ENCODE measurements around the gene SLC39A2. TPM values are rescaled to one million over a fixed set of nuclear protein-coding genes. Genes with fewer than 3 reads are reported as not detected.

Gene SLC39A2
- polyA plus RNA-seq, 1 donor (not counting 4 experiments of a cell fraction or from before 2014, with no cell fraction given), result 0.94 TPM

- no peak overlapping the region for H3K9ac ChIP-seq (ENCODE audit: control insufficient read depth, extremely low read depth, insufficient read depth, low read length)
- H3K9me1 ChIP-seq (ENCODE audit: control insufficient read depth, extremely low read depth, insufficient read depth, low read length), result no peaks in the 10 kb centered on the region
- DNase-seq (ENCODE audit: low read depth, low spot score), result no peak
- no peak overlapping the region for H3K4me2 ChIP-seq (ENCODE audit: control insufficient read depth, extremely low read depth, insufficient read depth, low read depth, low read length)
- no peaks in the 10 kb centered on the region for H3K36me3 ChIP-seq (ENCODE audit: control insufficient read depth in 2 of 2, extremely low read depth in 1 of 2, insufficient read depth in 2 of 2, low read length in 2 of 2)
- H3K4me3 ChIP-seq (ENCODE audit: control insufficient read depth in 2 of 3, extremely low read depth in 1 of 3, insufficient read depth in 2 of 3, low read depth in 1 of 3, low read length in 3 of 3), result no peak overlapping the region
- peaks cover 2% of the 10 kb centered on the region for H3K4me1 ChIP-seq (ENCODE audit: control insufficient read depth, extremely low read depth, insufficient read depth, low read length)
- TF ChIP-seq EZH2 (IDR thresholded peaks at IDR 0.05; ENCODE audit: low read length), result no peak
- no peak for TF ChIP-seq CTCF (optimal IDR thresholded peaks at IDR 0.05 in 1 of 3, IDR thresholded peaks at IDR 0.05 in 1 of 3, conservative IDR thresholded peaks at IDR 0.05 in 1 of 3; ENCODE audit: extremely low read depth in 1 of 3, insufficient read depth in 2 of 3, low read length in 3 of 3)
- no peak overlapping the region for H2AFZ ChIP-seq (ENCODE audit: control insufficient read depth, low read length)
- FAIRE-seq, result no peak
- H3K27ac ChIP-seq (ENCODE audit: control insufficient read depth, insufficient read depth, low read length), result no peak overlapping the region
- no peaks in the 10 kb centered on the region for H3K9me3 ChIP-seq (ENCODE audit: control insufficient read depth, low read depth, low read length)
- dilution Hi-C loops (cut with MboI; ENCODE audit: extremely low pct_ligation_motif_present, low sequenced_read_pairs), result no loop called here
- peaks cover 14% of the 10 kb centered on the region for H3K27me3 ChIP-seq (ENCODE audit: control insufficient read depth, extremely low read depth, insufficient read depth, low read length)
- no peaks in the 10 kb centered on the region for H4K20me1 ChIP-seq (ENCODE audit: control insufficient read depth, extremely low read depth, insufficient read depth, low read length)
- no peaks in the 10 kb centered on the region for H3K79me2 ChIP-seq (ENCODE audit: control insufficient read depth, insufficient read depth, low read length)
Observed at GRCh38 chr14:21019366-21019765, 20.3 kb downstream of the SLC39A2 start.

DNA sequence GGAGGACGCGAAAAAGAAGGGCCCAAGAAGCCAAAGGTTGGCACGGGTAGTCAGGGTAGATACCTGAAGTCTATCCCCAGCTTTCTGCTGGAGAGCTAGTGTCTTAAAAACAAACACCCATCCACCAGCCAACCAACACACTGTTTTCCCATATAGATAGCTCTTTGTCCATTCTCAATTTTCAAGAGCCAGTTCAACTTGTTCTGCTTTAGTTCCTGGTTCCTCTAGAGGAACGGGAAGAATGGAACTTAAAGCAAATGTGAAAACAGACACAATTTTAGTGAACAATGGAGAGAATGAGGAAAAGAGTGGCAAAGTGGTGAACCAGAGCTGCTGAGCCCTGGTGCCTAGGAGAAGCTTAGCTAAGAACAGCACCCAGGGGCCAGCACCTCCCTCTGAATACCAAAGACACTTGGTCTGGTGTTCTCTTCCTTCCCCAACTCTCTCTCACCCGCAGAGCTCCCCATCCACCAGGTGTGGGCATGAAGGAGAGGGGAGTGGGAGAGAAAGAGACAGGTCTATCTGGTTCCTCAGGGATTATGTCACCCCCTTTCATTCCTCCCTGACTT, 22.0 kb downstream of the SLC39A2 start:
- TF ChIP-seq CTCF (optimal IDR thresholded peaks at IDR 0.05 in 1 of 3, IDR thresholded peaks at IDR 0.05 in 1 of 3, conservative IDR thresholded peaks at IDR 0.05 in 1 of 3; ENCODE audit: extremely low read depth in 1 of 3, insufficient read depth in 2 of 3, low read length in 3 of 3) (no peak), EZH2 (IDR thresholded peaks at IDR 0.05; ENCODE audit: low read length) (no peak)
- Histone ChIP-seq H3K4me2 (ENCODE audit: control insufficient read depth, extremely low read depth, insufficient read depth, low read depth, low read length) (no peak overlapping the region), H3K4me1 (ENCODE audit: control insufficient read depth, extremely low read depth, insufficient read depth, low read length) (peaks cover 6% of the 10 kb centered on the region), H3K9me1 (ENCODE audit: control insufficient read depth, extremely low read depth, insufficient read depth, low read length) (no peaks in the 10 kb centered on the region), H3K36me3 (ENCODE audit: control insufficient read depth in 2 of 2, extremely low read depth in 1 of 2, insufficient read depth in 2 of 2, low read length in 2 of 2) (no peaks in the 10 kb centered on the region), H3K9me3 (ENCODE audit: control insufficient read depth, low read depth, low read length) (no peaks in the 10 kb centered on the region), H3K79me2 (ENCODE audit: control insufficient read depth, insufficient read depth, low read length) (no peaks in the 10 kb centered on the region), H3K27me3 (ENCODE audit: control insufficient read depth, extremely low read depth, insufficient read depth, low read length) (peaks cover 17% of the 10 kb centered on the region), H3K4me3 (ENCODE audit: control insufficient read depth in 2 of 3, extremely low read depth in 1 of 3, insufficient read depth in 2 of 3, low read depth in 1 of 3, low read length in 3 of 3) (no peak overlapping the region), H2AFZ (ENCODE audit: control insufficient read depth, low read length) (no peak overlapping the region), H3K9ac (ENCODE audit: control insufficient read depth, extremely low read depth, insufficient read depth, low read length) (no peak overlapping the region), H3K27ac (ENCODE audit: control insufficient read depth, insufficient read depth, low read length) (no peak overlapping the region), H4K20me1 (ENCODE audit: control insufficient read depth, extremely low read depth, insufficient read depth, low read length) (no peaks in the 10 kb centered on the region)
- FAIRE-seq (no peak), DNase-seq (ENCODE audit: low read depth, low spot score) (no peak)
- dilution Hi-C loops (cut with MboI; ENCODE audit: extremely low pct_ligation_motif_present, low sequenced_read_pairs), result no loop called here

Data from keratinocyte (primary cell).